Transverse colon (tissue), 4 donors: ENCODE results near the gene ABCC1.

Source experiments
- EP300 ChIP-seq: sonication (generic); formaldehyde crosslinking; IDR thresholded peaks from one replicate; pipeline ENCODE4 v1.6.1; 2017; ENCODE audit warnings: antibody characterized with exemption, low read depth
- POLR2AphosphoS5 ChIP-seq, 3 donors: sonication (generic); formaldehyde crosslinking; IDR thresholded peaks; one replicate each; pipeline ENCODE4 v1.6.1; 2016; ENCODE audit warnings: antibody characterized with exemption in 3 of 3
- TF ChIP-seq, protein P1 (sequence below), 5 experiments: fragments of 200-600 bp in 3 of 5; fragments of 450-650 bp in 2 of 5; sonication (generic) in 3 of 5; IDR thresholded peaks; 1 replicate in 2 of 5; 2 replicates in 3 of 5; pipeline ENCODE4 v1.5.1; 2016 to 2017; ENCODE audit warnings: antibody characterized with exemption in 5 of 5, inconsistent platforms in 3 of 5, mild to moderate bottlenecking in 2 of 5, moderate library complexity in 1 of 5

DNA sequence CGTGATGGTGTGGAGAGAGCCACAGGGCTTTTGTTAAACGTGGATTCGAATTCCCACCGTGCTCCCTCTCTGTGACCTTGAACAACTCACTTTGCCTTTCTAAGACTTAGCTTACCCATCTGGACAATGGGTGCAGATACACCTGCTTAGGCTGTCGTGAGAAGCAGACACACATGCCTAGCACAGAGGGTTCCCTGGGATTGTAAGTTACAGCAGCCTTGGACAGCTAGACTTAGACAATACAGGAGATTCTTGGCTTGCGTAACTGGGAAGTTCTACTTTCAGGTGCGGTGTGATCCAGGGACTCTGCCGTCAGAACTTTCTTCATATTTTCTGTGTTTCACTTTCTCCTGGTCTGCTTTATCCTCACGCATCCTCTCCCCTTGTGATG is 127.0 kb downstream of the ABCC1 start:
- TF ChIP-seq EP300, result no peak
- TF ChIP-seq, protein P1, sequence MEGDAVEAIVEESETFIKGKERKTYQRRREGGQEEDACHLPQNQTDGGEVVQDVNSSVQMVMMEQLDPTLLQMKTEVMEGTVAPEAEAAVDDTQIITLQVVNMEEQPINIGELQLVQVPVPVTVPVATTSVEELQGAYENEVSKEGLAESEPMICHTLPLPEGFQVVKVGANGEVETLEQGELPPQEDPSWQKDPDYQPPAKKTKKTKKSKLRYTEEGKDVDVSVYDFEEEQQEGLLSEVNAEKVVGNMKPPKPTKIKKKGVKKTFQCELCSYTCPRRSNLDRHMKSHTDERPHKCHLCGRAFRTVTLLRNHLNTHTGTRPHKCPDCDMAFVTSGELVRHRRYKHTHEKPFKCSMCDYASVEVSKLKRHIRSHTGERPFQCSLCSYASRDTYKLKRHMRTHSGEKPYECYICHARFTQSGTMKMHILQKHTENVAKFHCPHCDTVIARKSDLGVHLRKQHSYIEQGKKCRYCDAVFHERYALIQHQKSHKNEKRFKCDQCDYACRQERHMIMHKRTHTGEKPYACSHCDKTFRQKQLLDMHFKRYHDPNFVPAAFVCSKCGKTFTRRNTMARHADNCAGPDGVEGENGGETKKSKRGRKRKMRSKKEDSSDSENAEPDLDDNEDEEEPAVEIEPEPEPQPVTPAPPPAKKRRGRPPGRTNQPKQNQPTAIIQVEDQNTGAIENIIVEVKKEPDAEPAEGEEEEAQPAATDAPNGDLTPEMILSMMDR (IDR thresholded peaks at IDR 0.05), result no peak
- TF ChIP-seq POLR2AphosphoS5 (IDR thresholded peaks at IDR 0.05), result no peak
